H9 (cell line): ENCODE results near the gene BLOC1S5. TPM values are rescaled to one million over a fixed set of nuclear protein-coding genes. Genes with fewer than 3 reads are reported as not detected.

Experiments used
- DNase-seq: peaks from one replicate; pipeline ENCODE4 v3.0.0-alpha.2; 2017
- H2AFZ ChIP-seq: one replicate; pipeline ENCODE4 v1.6.1; 2013; ENCODE audit warnings: mild to moderate bottlenecking, low read length, control low read depth, moderate library complexity
- H2AK5ac ChIP-seq: 2 replicates; pipeline ENCODE4 v1.6.1; 2013; ENCODE audit warnings: low read length, control low read depth, mixed read lengths; ENCODE audit not compliant: insufficient read length
- H2BK120ac ChIP-seq: one replicate; pipeline ENCODE4 v1.6.1; 2013; ENCODE audit warnings: low read depth, mild to moderate bottlenecking, low read length, control low read depth, inconsistent platforms; ENCODE audit not compliant: poor library complexity, severe bottlenecking
- H2BK12ac ChIP-seq: 2 replicates; pipeline ENCODE4 v1.6.1; 2013; ENCODE audit warnings: low read length, control low read depth, mixed read lengths, low read depth; ENCODE audit not compliant: insufficient read length
- H2BK15ac ChIP-seq: 2 replicates; pipeline ENCODE4 v1.6.1; 2013; ENCODE audit warnings: low read depth, low read length, control low read depth
- H2BK20ac ChIP-seq: one replicate; pipeline ENCODE4 v1.6.1; 2013; ENCODE audit warnings: low read depth, mild to moderate bottlenecking, low read length, control low read depth, inconsistent platforms; ENCODE audit not compliant: poor library complexity, severe bottlenecking
- H2BK5ac ChIP-seq: 2 replicates; pipeline ENCODE4 v1.6.1; 2013; ENCODE audit warnings: low read length, control low read depth, mixed read lengths; ENCODE audit not compliant: insufficient read length
- H3K14ac ChIP-seq: 2 replicates; pipeline ENCODE4 v1.6.1; 2013; ENCODE audit warnings: low read length, control low read depth; ENCODE audit not compliant: insufficient read depth
- H3K18ac ChIP-seq: 2 replicates; pipeline ENCODE4 v1.6.1; 2013; ENCODE audit warnings: low read depth, mild to moderate bottlenecking, mixed read lengths, low read length, control low read depth; ENCODE audit not compliant: insufficient read length
- H3K23ac ChIP-seq: 2 replicates; pipeline ENCODE4 v1.6.1; 2013; ENCODE audit warnings: low read length, control low read depth, mixed read lengths, low read depth; ENCODE audit not compliant: insufficient read length
- H3K23me2 ChIP-seq: 2 replicates; pipeline ENCODE4 v1.6.1; 2013; ENCODE audit warnings: low read depth, mild to moderate bottlenecking, mixed read lengths, low read length, control low read depth; ENCODE audit not compliant: insufficient read length, poor library complexity, severe bottlenecking
- H3K27ac ChIP-seq: 2 replicates; pipeline ENCODE4 v1.5.1; 2013; ENCODE audit warnings: low read length, control low read depth, mixed read lengths, low read depth; ENCODE audit not compliant: insufficient read length
- H3K27me3 ChIP-seq: 2 replicates; pipeline ENCODE4 v1.6.1; 2013; ENCODE audit warnings: low read length, control low read depth, inconsistent platforms; ENCODE audit not compliant: insufficient read depth
- H3K4ac ChIP-seq: 2 replicates; pipeline ENCODE4 v1.6.1; 2013; ENCODE audit warnings: low read depth, mild to moderate bottlenecking, control low read depth, inconsistent platforms, low read length, moderate library complexity
- H3K4me1 ChIP-seq: 2 replicates; pipeline ENCODE4 v1.6.1; 2013; ENCODE audit warnings: low read length, control low read depth, inconsistent platforms; ENCODE audit not compliant: insufficient read depth
- H3K4me2 ChIP-seq: 2 replicates; pipeline ENCODE4 v1.6.1; 2013; ENCODE audit warnings: low read length, control low read depth, mixed read lengths; ENCODE audit not compliant: insufficient read length, insufficient read depth
- H3K56ac ChIP-seq: 2 replicates; pipeline ENCODE4 v1.6.1; 2013; ENCODE audit warnings: low read depth, mild to moderate bottlenecking, mixed read lengths, low read length, control low read depth; ENCODE audit not compliant: insufficient read length
- H3K79me1 ChIP-seq: 2 replicates; pipeline ENCODE4 v1.6.1; 2013; ENCODE audit warnings: low read depth, mild to moderate bottlenecking, moderate library complexity, low read length, control low read depth, inconsistent platforms; ENCODE audit not compliant: insufficient read depth, poor library complexity, severe bottlenecking
- H3K79me2 ChIP-seq: 2 replicates; pipeline ENCODE4 v1.6.1; 2013; ENCODE audit warnings: low read length, control low read depth, inconsistent platforms; ENCODE audit not compliant: insufficient read depth
- H3K9ac ChIP-seq: 2 replicates; pipeline ENCODE4 v1.6.1; 2013; ENCODE audit warnings: low read length, control low read depth, mixed read lengths; ENCODE audit not compliant: insufficient read length; ENCODE audit errors: extremely low read depth
- H3K9me3 ChIP-seq: one replicate; pipeline ENCODE4 v1.6.1; 2013; ENCODE audit warnings: low read depth, low read length, inconsistent platforms; ENCODE audit not compliant: control insufficient read depth
- H3T11ph ChIP-seq: one replicate; pipeline ENCODE4 v1.6.1; 2013; ENCODE audit warnings: mild to moderate bottlenecking, low read length, control low read depth, inconsistent platforms
- H4K20me1 ChIP-seq: one replicate; pipeline ENCODE4 v1.6.1; 2013; ENCODE audit not compliant: control insufficient read depth, insufficient read length, insufficient read depth
- H4K5ac ChIP-seq: 2 replicates; pipeline ENCODE4 v1.6.1; 2013; ENCODE audit warnings: low read depth, mild to moderate bottlenecking, mixed read lengths, low read length, control low read depth; ENCODE audit not compliant: insufficient read length
- H4K8ac ChIP-seq: replicated peaks from 2 replicates; pipeline ENCODE4 v1.6.1; 2013; ENCODE audit warnings: low read length, control low read depth, mixed read lengths, low read depth; ENCODE audit not compliant: insufficient read length
- H4K91ac ChIP-seq: 2 replicates; pipeline ENCODE4 v1.6.1; 2013; ENCODE audit warnings: low read depth, mild to moderate bottlenecking, moderate library complexity, mixed read lengths, low read length, control low read depth; ENCODE audit not compliant: insufficient read length
- H3K27ac Mint-ChIP-seq, 3 experiments: 2 replicates in 2 of 3; 3 replicates in 1 of 3; pipeline ENCODE4 v1.8.0; 2020 to 2021; ENCODE audit warnings: mixed read lengths in 3 of 3, mild to moderate bottlenecking in 1 of 3, moderate library complexity in 1 of 3
- H3K27me3 Mint-ChIP-seq: 2 replicates; pipeline ENCODE4 v1.8.0; 2021; ENCODE audit warnings: low read depth, mild to moderate bottlenecking, moderate library complexity, mixed read lengths
- H3K36me3 Mint-ChIP-seq, 3 experiments: 2 replicates in 2 of 3; 3 replicates in 1 of 3; pipeline ENCODE4 v1.8.0; 2020 to 2021; ENCODE audit warnings: low read depth in 3 of 3, mixed read lengths in 3 of 3; ENCODE audit not compliant: insufficient read depth in 1 of 3
- H3K4me1 Mint-ChIP-seq, 2 experiments: 2 replicates each; pipeline ENCODE4 v1.8.0; 2020; ENCODE audit warnings: mixed read lengths in 2 of 2
- H3K4me3 Mint-ChIP-seq, 2 experiments: 2 replicates in 1 of 2; 3 replicates in 1 of 2; pipeline ENCODE4 v1.8.0; 2020 to 2021; ENCODE audit warnings: mild to moderate bottlenecking in 2 of 2, mixed read lengths in 2 of 2, moderate library complexity in 1 of 2
- H3K9me3 Mint-ChIP-seq, 2 experiments: 2 replicates in 1 of 2; 3 replicates in 1 of 2; pipeline ENCODE4 v1.8.0; 2020; ENCODE audit warnings: mild to moderate bottlenecking in 2 of 2, mixed read lengths in 2 of 2, moderate library complexity in 1 of 2
- CTCF ChIP-seq: fragments of 200-600 bp; sonication (generic); conservative IDR thresholded peaks from 3 replicates; pipeline ENCODE4 v1.8.0; 2021; ENCODE audit warnings: antibody characterized with exemption, mild to moderate bottlenecking
- WGBS: extraction: QIAGEN DNeasy Blood & Tissue Kit; methylation state at CpG from one replicate; pipeline ENCODE4 v1.1.7; 2013; ENCODE audit warnings: missing lambda C conversion rate, low lambda C conversion rate, mixed read lengths; ENCODE audit not compliant: insufficient read length; ENCODE audit errors: extremely low coverage; 5-methylcytosine and 5-hydroxymethylcytosine counted together
- total RNA-seq: library from RNA; stranded (reverse); gene quantifications from 2 replicates; pipeline ENCODE4 v1.2.1, GENCODE V29; 2021

BLOC1S5 gene
- total RNA-seq, 1 experiment from 2014 or later = 15.6 TPM

- Histone ChIP-seq H4K20me1 (no peaks in the 10 kb centered on the region), H2BK120ac (no peak overlapping the region), H2BK12ac (no peak overlapping the region), H3K18ac (no peak overlapping the region), H2BK20ac (no peak overlapping the region), H3K4me2 (no peak overlapping the region), H3T11ph (no peak overlapping the region), H3K23me2 (no peaks in the 10 kb centered on the region), H2BK15ac (no peak overlapping the region), H4K91ac (no peak overlapping the region), H2BK5ac (no peak overlapping the region), H3K9ac (no peak overlapping the region), H3K56ac (no peak overlapping the region), H3K79me1 (no peaks in the 10 kb centered on the region), H3K27ac (no peak overlapping the region), H2AFZ (no peak overlapping the region), H2AK5ac (no peak overlapping the region), H3K9me3 (no peaks in the 10 kb centered on the region), H3K14ac (no peak overlapping the region), H3K79me2 (peaks cover 2% of the 10 kb centered on the region; the same call in 1 of the 2 replicates), H3K27me3 (no peaks in the 10 kb centered on the region), H3K4me1 (no peaks in the 10 kb centered on the region), H3K23ac (no peak overlapping the region), H3K4ac (no peak overlapping the region), H4K8ac (no peak overlapping the region), H4K5ac (no peak overlapping the region)
- WGBS = no CpG with 5 or more reads among the region's 4 CpGs
- no peak for DNase-seq
- peaks cover 0 to 6% of the 10 kb centered on the region in 2 experiments; a peak in 2 of 5 replicates for H3K9me3 Mint-ChIP-seq
- H3K27me3 Mint-ChIP-seq = no peaks in the 10 kb centered on the region
- H3K36me3 Mint-ChIP-seq = peaks cover 20 to 39% (median 37%) of the 10 kb centered on the region in 3 experiments
- H3K4me3 Mint-ChIP-seq = no peak overlapping the region
- H3K4me1 Mint-ChIP-seq = peaks cover 0 to 3% of the 10 kb centered on the region in 2 experiments; a peak in 1 of 4 replicates
- no peak overlapping the region; a peak in 1 of 7 replicates for H3K27ac Mint-ChIP-seq
- no peak for TF ChIP-seq CTCF
Measured at GRCh38 chr6:8080362-8081151, 16.4 kb upstream of the BLOC1S5 start.
